HG03571 (cell line): Measurements from ENCODE around the gene SSC5D.

Source experiments
- ATAC-seq: cut with Tn5 transposase; IDR thresholded peaks from one replicate; pipeline ENCODE4 v1.9.1; 2021; ENCODE audit not compliant: unreplicated experiment

SSC5D gene

GRCh38 chr19:55552620-55553019, 64.4 kb downstream of the SSC5D start:
- ATAC-seq: no peak

DNA sequence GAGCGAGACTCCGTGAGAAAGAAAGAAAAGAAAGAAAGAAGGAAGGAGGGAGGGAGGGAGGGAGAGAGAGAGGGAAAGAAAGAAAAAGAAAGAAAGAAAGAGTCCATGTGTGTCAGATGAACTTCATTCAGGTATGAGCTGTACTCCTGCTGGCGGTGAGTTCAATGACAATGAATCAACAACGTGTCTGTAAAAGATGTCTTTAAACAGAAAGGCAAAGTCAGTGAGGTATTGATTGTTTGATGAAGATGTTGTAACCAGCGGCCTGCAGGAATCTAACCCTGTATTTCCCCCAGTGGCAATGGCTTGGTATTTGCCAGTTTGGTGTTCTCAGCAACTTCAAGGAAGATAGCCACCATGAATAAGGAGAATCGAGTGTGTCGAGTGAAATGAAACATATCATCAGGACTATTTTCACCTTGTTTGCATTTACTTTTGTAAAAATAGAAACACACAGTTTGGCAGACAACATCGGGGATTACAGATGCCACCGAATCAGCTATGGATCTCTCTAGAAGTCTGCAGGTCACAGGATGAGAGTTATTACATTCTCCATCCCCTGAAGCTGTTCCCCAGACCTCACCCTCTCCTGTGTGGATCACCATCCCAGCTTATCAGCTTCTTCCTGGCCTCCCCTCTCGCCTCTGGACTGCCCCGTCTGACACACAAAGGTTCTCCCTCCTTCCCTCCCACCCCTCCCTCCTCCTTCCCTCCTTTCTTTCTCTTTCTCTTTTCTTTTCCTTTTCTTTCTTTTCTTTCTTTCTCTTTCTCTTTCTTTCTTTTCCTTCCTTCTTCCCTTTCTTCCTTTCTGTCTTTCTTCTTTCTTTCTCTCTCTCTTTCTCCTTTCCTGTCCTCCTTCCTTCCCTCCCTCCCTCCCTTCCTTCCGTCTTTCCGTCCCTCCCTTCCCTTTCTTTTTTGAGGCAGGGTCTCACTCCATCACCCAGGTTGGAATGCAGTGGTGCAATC, 65.3 kb downstream of the SSC5D start:
- ATAC-seq: no peak

- ATAC-seq: no peak
These were observed 66.1 kb downstream of the SSC5D start for GRCh38 chr19:55554302-55554701.

DNA sequence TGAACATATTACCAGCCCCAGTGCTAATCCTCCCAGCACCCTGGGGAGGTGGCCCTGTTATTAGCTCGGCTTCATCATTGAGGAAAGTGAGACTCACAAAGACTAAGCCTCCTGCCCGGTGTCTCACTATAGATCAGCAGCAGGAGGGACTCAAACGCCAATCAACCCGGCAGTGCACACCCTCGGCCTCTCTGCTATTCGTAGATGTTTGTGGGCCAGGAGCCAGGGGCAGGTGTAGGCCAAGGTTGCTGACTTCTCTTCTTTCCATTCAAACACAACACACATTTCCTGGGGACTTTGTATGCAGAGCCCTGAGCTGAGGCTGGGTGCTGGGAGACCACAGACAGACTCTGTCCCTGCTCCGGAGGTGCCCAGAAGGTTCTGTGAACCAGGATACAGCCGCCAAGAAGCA, 66.5 kb downstream of the SSC5D start:
- no peak for ATAC-seq

GRCh38 chr19:55559684-55560083, 71.4 kb downstream of the SSC5D start:
- no peak for ATAC-seq

DNA sequence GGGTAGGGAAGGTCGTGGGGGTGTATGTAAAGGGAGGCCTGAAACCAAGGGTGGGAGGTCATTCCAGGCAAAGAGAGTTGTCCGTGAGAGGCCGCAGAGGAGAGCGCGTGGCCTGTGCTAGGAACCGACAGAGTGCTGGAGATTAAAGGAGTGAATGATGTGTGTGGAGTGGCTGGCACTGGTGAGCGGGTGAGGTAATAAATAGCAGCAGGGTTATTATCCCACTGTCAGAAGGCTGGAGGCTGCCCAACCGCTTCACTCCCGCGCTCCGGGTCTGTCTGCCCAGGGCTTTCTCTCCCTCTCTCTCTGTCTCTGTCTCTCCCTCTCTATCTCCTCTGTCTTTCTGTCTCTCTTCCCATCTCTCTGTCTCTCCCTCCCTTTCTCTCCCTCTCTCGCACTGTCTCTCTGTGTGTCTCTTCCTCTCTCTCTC, 75.0 kb downstream of the SSC5D start:
- ATAC-seq: no peak

- no peak for ATAC-seq
These were observed 78.6 kb downstream of the SSC5D start for GRCh38 chr19:55566823-55567222.

DNA sequence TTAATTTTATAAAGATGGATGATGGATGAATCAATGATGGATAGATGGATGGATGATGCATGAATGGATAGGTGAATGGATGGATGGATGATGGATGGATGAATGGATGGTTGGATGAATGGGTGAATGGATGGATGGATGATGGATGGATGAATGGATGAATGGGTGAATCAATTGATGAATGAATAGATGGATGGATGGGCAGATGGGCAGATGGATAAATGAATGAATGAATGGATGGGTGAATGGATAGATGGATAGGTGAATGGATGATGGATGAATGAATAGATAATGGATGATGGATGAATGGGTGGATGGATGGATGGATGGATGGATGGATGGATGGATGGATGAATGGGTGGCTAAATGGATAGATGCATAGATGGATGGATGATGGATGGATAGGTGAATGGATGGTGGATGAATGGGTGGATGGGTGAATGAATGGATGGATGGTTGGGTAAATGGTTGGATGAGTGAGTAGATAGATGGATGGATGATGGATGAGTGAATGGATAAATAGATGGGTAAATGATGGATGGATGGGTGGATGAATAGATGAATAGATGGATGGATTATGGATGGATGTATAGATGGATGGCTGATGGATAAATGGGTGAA, 79.6 kb downstream of the SSC5D start:
- no peak for ATAC-seq
